IMR-90 (cell line): ENCODE data around the gene OCIAD1. TPM values are rescaled to one million over a fixed set of nuclear protein-coding genes. Genes with fewer than 3 reads are reported as not detected.

Experiments used
- ATAC-seq: fragments of 200-7000 bp; cut with Tn5 transposase; 2 replicates; pipeline ENCODE4 v1.9.1; 2020; ENCODE audit warnings: low read depth, mild to moderate bottlenecking, moderate library complexity
- BruUV-seq: library from RNA; stranded (reverse); fragments of 400-500 nt; replicated peaks from 2 replicates; lab custom pipeline; 2021; lab: Mats Ljungman, UMichigan
- CTCF ChIA-PET: fragments of 300-600 bp; formaldehyde crosslinking; extraction: SDS; loops from one replicate; lab custom pipeline; 2021; ENCODE audit warnings: antibody characterized with exemption; lab: Yijun Ruan, JAX
- POLR2A ChIA-PET: fragments of 300-600 bp; sonication (Branson Sonifier 250); formaldehyde crosslinking; loops from one replicate; lab custom pipeline; 2022; ENCODE audit warnings: antibody characterized with exemption; ENCODE audit not compliant: unreplicated experiment; lab: Charles Lee
- DNase-seq: peaks from one replicate; pipeline ENCODE4 v3.0.0; 2013
- H2AFZ ChIP-seq: replicated peaks from 2 replicates; pipeline ENCODE3; 2013; ENCODE audit warnings: low read length, mild to moderate bottlenecking; ENCODE audit not compliant: poor library complexity
- H2AK5ac ChIP-seq: 2 replicates; pipeline ENCODE4 v1.6.1; 2013; ENCODE audit warnings: low read depth, low read length, inconsistent platforms
- H2AK9ac ChIP-seq: replicated peaks from 2 replicates; pipeline ENCODE3; 2013; ENCODE audit warnings: mild to moderate bottlenecking, low read depth, low read length, moderate library complexity; ENCODE audit not compliant: poor library complexity
- H2BK120ac ChIP-seq: 2 replicates; pipeline ENCODE4 v1.6.1; 2013; ENCODE audit warnings: low read depth, low read length, inconsistent platforms
- H2BK15ac ChIP-seq: 3 replicates; pipeline ENCODE4 v1.6.1; 2013; ENCODE audit warnings: low read depth, low read length, inconsistent platforms
- H2BK20ac ChIP-seq: 2 replicates; pipeline ENCODE4 v1.6.1; 2013; ENCODE audit warnings: low read depth, mild to moderate bottlenecking, inconsistent platforms, low read length, moderate library complexity
- H2BK5ac ChIP-seq: 2 replicates; pipeline ENCODE4 v1.6.1; 2013; ENCODE audit warnings: mild to moderate bottlenecking, low read depth, low read length, inconsistent platforms; ENCODE audit not compliant: poor library complexity, severe bottlenecking
- H3K14ac ChIP-seq: replicated peaks from 2 replicates; pipeline ENCODE4 v1.6.1; 2013; ENCODE audit warnings: low read depth, low read length, inconsistent platforms
- H3K18ac ChIP-seq: 2 replicates; pipeline ENCODE4 v1.6.1; 2013; ENCODE audit warnings: low read depth, low read length, control low read depth
- H3K23ac ChIP-seq: 2 replicates; pipeline ENCODE4 v1.6.1; 2013; ENCODE audit warnings: low read depth, low read length, inconsistent platforms
- H3K27ac ChIP-seq: 2 replicates; pipeline ENCODE4 v1.5.1; 2013; ENCODE audit warnings: mild to moderate bottlenecking, control low read depth, low read length; ENCODE audit not compliant: insufficient read depth
- H3K27me3 ChIP-seq: 2 replicates; pipeline ENCODE4 v1.6.1; 2013; ENCODE audit warnings: low read length; ENCODE audit not compliant: control insufficient read depth, insufficient read depth
- H3K36me3 ChIP-seq: 2 replicates; pipeline ENCODE4 v1.6.1; 2013; ENCODE audit warnings: low read length, mixed read lengths; ENCODE audit not compliant: control insufficient read depth, insufficient read depth
- H3K4ac ChIP-seq: 2 replicates; pipeline ENCODE4 v1.6.1; 2013; ENCODE audit warnings: low read depth, low read length, inconsistent platforms
- H3K4me1 ChIP-seq: 2 replicates; pipeline ENCODE4 v1.6.1; 2013; ENCODE audit warnings: low read length, mixed read lengths; ENCODE audit not compliant: control insufficient read depth, insufficient read depth
- H3K4me2 ChIP-seq: 2 replicates; pipeline ENCODE4 v1.6.1; 2013; ENCODE audit warnings: low read depth, mild to moderate bottlenecking, control low read depth, low read length, moderate library complexity
- H3K4me3 ChIP-seq: 2 replicates; pipeline ENCODE4 v1.5.1; 2013; ENCODE audit warnings: low read depth, mild to moderate bottlenecking, control low read depth, low read length, moderate library complexity; ENCODE audit not compliant: insufficient read depth
- H3K56ac ChIP-seq: 2 replicates; pipeline ENCODE4 v1.6.1; 2013; ENCODE audit warnings: low read length, inconsistent platforms; ENCODE audit not compliant: insufficient read depth; ENCODE audit errors: extremely low read depth
- H3K79me1 ChIP-seq, 2 experiments: 2 replicates each; pipeline ENCODE4 v1.6.1; 2013; ENCODE audit warnings: low read length in 2 of 2, inconsistent platforms in 1 of 2, low read depth in 1 of 2
- H3K9ac ChIP-seq: 2 replicates; pipeline ENCODE4 v1.6.1; 2013; ENCODE audit warnings: low read depth, low read length, control low read depth
- H3K9me1 ChIP-seq: 2 replicates; pipeline ENCODE4 v1.6.1; 2013; ENCODE audit warnings: low read length, inconsistent platforms; ENCODE audit not compliant: insufficient read depth
- H3K9me3 ChIP-seq: 2 replicates; pipeline ENCODE4 v1.6.1; 2013; ENCODE audit warnings: low read length; ENCODE audit not compliant: control insufficient read depth, insufficient read depth
- H4K20me1 ChIP-seq: 2 replicates; pipeline ENCODE4 v1.6.1; 2013; ENCODE audit warnings: low read length, inconsistent platforms; ENCODE audit not compliant: insufficient read depth
- H4K5ac ChIP-seq: 2 replicates; pipeline ENCODE4 v1.6.1; 2013; ENCODE audit warnings: mild to moderate bottlenecking, low read depth, low read length, control low read depth
- H4K8ac ChIP-seq, 2 experiments: 2 replicates each; pipeline ENCODE4 v1.6.1; 2013; ENCODE audit warnings: low read depth in 2 of 2, low read length in 2 of 2, control low read depth in 1 of 2, inconsistent platforms in 1 of 2
- H4K91ac ChIP-seq: 2 replicates; pipeline ENCODE4 v1.6.1; 2013; ENCODE audit warnings: low read depth, low read length, inconsistent platforms; ENCODE audit not compliant: insufficient read depth
- BHLHE40 ChIP-seq: fragments of 150-350 bp; IDR thresholded peaks from 2 replicates; pipeline ENCODE4 v1.6.1; 2016; ENCODE audit warnings: mild to moderate bottlenecking, low read depth, low read length
- CEBPB ChIP-seq: IDR thresholded peaks from 2 replicates; pipeline ENCODE4 v1.6.1; 2012; ENCODE audit warnings: low read depth, low read length, improper control_type of control experiment
- CHD1 ChIP-seq: IDR thresholded peaks from 2 replicates; pipeline ENCODE4 v1.6.1; 2012; ENCODE audit warnings: low read depth, low read length, improper control_type of control experiment
- FOS ChIP-seq: fragments of 150-350 bp; IDR thresholded peaks from 2 replicates; pipeline ENCODE4 v1.6.1; 2016; ENCODE audit warnings: low read depth, low read length
- MXI1 ChIP-seq: IDR thresholded peaks from 2 replicates; pipeline ENCODE4 v1.6.1; 2012; ENCODE audit warnings: low read depth, mild to moderate bottlenecking, low read length, moderate library complexity, borderline replicate concordance
- POLR2A ChIP-seq: IDR thresholded peaks from 2 replicates; pipeline ENCODE4 v1.6.1; 2012; ENCODE audit warnings: mild to moderate bottlenecking, low read depth, low read length
- RCOR1 ChIP-seq: IDR thresholded peaks from 2 replicates; pipeline ENCODE4 v1.6.1; 2012; ENCODE audit warnings: mild to moderate bottlenecking, low read length, improper control_type of control experiment; ENCODE audit not compliant: insufficient replicate concordance
- RFX5 ChIP-seq: IDR thresholded peaks from 2 replicates; pipeline ENCODE4 v1.8.0; 2012; ENCODE audit warnings: low read depth, mild to moderate bottlenecking, low read length, moderate library complexity
- WGBS, 2 experiments: methylation state at CpG; one replicate each; pipeline versions ENCODE4 v1.1.5 to v1.1.7; 2013; ENCODE audit warnings: missing lambda C conversion rate in 2 of 2; ENCODE audit not compliant: insufficient read length in 1 of 2; ENCODE audit errors: extremely low coverage in 2 of 2; 5-methylcytosine and 5-hydroxymethylcytosine counted together
- dilution Hi-C: fragments of 300-500 bp; cut with HindIII; formaldehyde crosslinking; loops from one replicate; pipeline ENCODE4 v1.14.3; 2018; ENCODE audit warnings: low sequenced_read_pairs; ENCODE audit not compliant: unreplicated experiment
- in situ Hi-C: fragments of 300-500 bp; cut with MboI; formaldehyde crosslinking; loops from 3 replicates; pipeline ENCODE4 v1.14.3; 2019; ENCODE audit warnings: low sequenced_read_pairs, inconsistent platforms, mixed read lengths
- intact Hi-C: fragments of 100-400 bp; cut with micrococcal nuclease; formaldehyde crosslinking; loops from 2 replicates; pipeline ENCODE4 v1.10.0; 2022
- polyA plus RNA-seq, 3 experiments: library from polyadenylated mRNA; depleted of rRNA; stranded (reverse); fragments of >200 nt; gene quantifications; 2 replicates each; pipeline ENCODE4 v1.2.3, GENCODE V29; 2012; ENCODE audit warnings: low replicate concordance in 1 of 3
- total RNA-seq: library from RNA; depleted of rRNA; stranded (reverse); fragments of >200 nt; gene quantifications from 2 replicates; pipeline ENCODE4 v1.2.3, GENCODE V29; 2012
- TF ChIP-seq, protein P1 (sequence below): fragments of 150-350 bp; IDR thresholded peaks from 2 replicates; pipeline ENCODE4 v1.6.1; 2017; ENCODE audit warnings: mild to moderate bottlenecking, antibody characterized with exemption, low read length, low read depth
- TF ChIP-seq, protein P2 (sequence below): conservative IDR thresholded peaks from 2 replicates; pipeline ENCODE4 v1.5.1; 2012; ENCODE audit warnings: mild to moderate bottlenecking, low read depth, low read length, improper control_type of control experiment

OCIAD1 gene
- total and polyA plus RNA-seq, 2 of the 4 experiments (the other 2 are of a cell fraction), result 86.9 to 112 TPM

DNA sequence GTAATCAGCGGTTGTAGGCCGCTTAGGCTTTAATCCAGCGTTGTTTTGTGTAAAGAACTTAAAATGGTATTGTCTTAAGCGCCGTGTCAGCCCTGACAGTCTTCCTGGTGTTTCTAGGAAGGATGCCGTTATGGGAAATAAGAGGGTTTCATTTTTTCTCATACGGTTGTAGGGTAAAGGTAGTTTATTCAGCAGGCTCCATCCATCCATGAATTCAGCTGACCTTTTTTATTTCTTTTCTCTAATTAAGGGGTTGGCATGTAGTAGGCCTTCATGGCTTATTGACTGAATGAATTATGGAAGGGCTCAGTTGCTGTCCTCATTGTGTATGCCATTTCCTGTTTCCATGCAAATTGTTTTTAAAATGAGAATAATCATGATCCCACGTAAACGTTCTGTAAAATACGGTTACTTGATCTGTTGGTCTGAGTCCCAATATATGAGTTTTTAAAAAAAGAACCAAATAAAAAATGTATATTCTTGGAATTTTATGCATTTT, 693 bp downstream of the OCIAD1 start:
- peak overlapping the region; percentile 88 for H3K4me2 ChIP-seq
- no peaks in the 10 kb centered on the region for H4K20me1 ChIP-seq
- H2AFZ ChIP-seq, result peak overlapping the region; percentile 98
- peak overlapping the region; percentile 88 for H2BK120ac ChIP-seq
- peak overlapping the region; percentile 98 for H4K91ac ChIP-seq
- H2BK15ac ChIP-seq, result peak overlapping the region; percentile 46; the same call in 2 of the 3 replicates
- H2BK5ac ChIP-seq, result peak overlapping the region; percentile 93
- peak overlapping the region; percentile 98 for H3K14ac ChIP-seq
- H2AK5ac ChIP-seq, result peak overlapping the region; percentile 89
- H2BK20ac ChIP-seq, result no peak overlapping the region
- H3K4ac ChIP-seq, result peak overlapping the region; percentile 99
- BruUV-seq, result TSS peak; percentile 83
- peak overlapping the region; percentile 90 for H4K5ac ChIP-seq
- POLR2A ChIA-PET, result no interaction called here
- H3K27ac ChIP-seq, result peak overlapping the region; percentile 98
- no CpG with 5 or more reads among the region's 10 CpGs for whole genome bisulfite sequencing, 2 experiments
- H3K4me1 ChIP-seq, result no peaks in the 10 kb centered on the region
- peaks cover 6 to 34% of the 10 kb centered on the region in 2 experiments; a peak in 3 of 4 replicates for H3K79me1 ChIP-seq
- H3K36me3 ChIP-seq, result peaks cover 21% of the 10 kb centered on the region
- peak overlapping the region; percentile 94 for H3K23ac ChIP-seq
- peak overlapping the region; percentile 92 for H3K56ac ChIP-seq
- CTCF ChIA-PET, result no interaction called here
- H2AK9ac ChIP-seq, result peak overlapping the region; percentile 94
- dilution Hi-C loops (no loop called here), in situ Hi-C loops (loop anchor here (25.0 kb wide), 2 partner anchors 94 to 244 kb away; no protein-coding TSS in a partner anchor), intact Hi-C loops (loop anchor here (1.0 to 5.0 kb wide), 3 partner anchors 51 to 259 kb away; partner anchors contain the start of gene FRYL)
- no peaks in the 10 kb centered on the region for H3K9me3 ChIP-seq
- ATAC-seq, result no peak
- H3K9ac ChIP-seq, result peak overlapping the region; percentile 99
- H3K4me3 ChIP-seq, result peak overlapping the region; percentile 76
- peaks cover 4% of the 10 kb centered on the region; the same call in 1 of the 2 replicates for H3K9me1 ChIP-seq
- peak overlapping the region; percentile 83 for H3K18ac ChIP-seq
- H4K8ac ChIP-seq, result peak overlapping the region; percentile 96 to 100
- H3K27me3 ChIP-seq, result no peaks in the 10 kb centered on the region
- TF ChIP-seq CHD1 (no peak), RCOR1 (no peak), FOS (no peak), POLR2A (no peak), CEBPB (no peak), RFX5 (no peak), MXI1 (no peak), BHLHE40 (no peak)
- TF ChIP-seq, protein P1, sequence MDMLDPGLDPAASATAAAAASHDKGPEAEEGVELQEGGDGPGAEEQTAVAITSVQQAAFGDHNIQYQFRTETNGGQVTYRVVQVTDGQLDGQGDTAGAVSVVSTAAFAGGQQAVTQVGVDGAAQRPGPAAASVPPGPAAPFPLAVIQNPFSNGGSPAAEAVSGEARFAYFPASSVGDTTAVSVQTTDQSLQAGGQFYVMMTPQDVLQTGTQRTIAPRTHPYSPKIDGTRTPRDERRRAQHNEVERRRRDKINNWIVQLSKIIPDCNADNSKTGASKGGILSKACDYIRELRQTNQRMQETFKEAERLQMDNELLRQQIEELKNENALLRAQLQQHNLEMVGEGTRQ, result no peak
- TF ChIP-seq, protein P2, sequence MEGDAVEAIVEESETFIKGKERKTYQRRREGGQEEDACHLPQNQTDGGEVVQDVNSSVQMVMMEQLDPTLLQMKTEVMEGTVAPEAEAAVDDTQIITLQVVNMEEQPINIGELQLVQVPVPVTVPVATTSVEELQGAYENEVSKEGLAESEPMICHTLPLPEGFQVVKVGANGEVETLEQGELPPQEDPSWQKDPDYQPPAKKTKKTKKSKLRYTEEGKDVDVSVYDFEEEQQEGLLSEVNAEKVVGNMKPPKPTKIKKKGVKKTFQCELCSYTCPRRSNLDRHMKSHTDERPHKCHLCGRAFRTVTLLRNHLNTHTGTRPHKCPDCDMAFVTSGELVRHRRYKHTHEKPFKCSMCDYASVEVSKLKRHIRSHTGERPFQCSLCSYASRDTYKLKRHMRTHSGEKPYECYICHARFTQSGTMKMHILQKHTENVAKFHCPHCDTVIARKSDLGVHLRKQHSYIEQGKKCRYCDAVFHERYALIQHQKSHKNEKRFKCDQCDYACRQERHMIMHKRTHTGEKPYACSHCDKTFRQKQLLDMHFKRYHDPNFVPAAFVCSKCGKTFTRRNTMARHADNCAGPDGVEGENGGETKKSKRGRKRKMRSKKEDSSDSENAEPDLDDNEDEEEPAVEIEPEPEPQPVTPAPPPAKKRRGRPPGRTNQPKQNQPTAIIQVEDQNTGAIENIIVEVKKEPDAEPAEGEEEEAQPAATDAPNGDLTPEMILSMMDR, result no peak
- peak; percentile 16 for DNase-seq
